Measurements from ENCODE around the gene NCAM1. TPM values are rescaled to one million over a fixed set of nuclear protein-coding genes. Genes with fewer than 3 reads are reported as not detected.
"Not testable (repeated sequence)": the region's sequence is repeated elsewhere in the genome, so short reads cannot be mapped to it uniquely, and the experiment has no call there.

Gene NCAM1
- total RNA-seq, 1 donor from 2014 or later, result 0.23 TPM

GRCh38 chr11:113021111-113021510 lies 59.9 kb downstream of the NCAM1 start:
- intact Hi-C loops (cut with micrococcal nuclease), result no loop called here

DNA sequence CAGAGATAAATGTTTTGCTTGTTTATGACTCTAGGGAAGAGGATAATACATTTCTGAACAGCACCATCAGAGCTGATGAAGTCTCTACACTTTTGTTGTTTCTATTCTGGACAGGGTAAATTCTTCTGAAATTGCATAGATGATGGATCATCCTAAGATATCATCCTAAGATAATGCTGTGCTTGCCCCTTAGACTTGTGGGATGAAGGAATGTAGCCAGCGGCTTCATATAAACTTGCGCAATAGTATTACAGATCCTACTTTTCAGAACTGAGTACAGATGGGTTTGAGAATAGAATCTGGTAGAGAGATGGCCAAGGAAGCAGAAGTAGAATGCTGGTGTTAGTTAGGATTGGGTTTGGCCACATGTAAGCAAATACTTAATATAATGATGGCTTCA lies 61.0 kb downstream of the NCAM1 start:
- intact Hi-C loops (cut with micrococcal nuclease), result no loop called here

DNA sequence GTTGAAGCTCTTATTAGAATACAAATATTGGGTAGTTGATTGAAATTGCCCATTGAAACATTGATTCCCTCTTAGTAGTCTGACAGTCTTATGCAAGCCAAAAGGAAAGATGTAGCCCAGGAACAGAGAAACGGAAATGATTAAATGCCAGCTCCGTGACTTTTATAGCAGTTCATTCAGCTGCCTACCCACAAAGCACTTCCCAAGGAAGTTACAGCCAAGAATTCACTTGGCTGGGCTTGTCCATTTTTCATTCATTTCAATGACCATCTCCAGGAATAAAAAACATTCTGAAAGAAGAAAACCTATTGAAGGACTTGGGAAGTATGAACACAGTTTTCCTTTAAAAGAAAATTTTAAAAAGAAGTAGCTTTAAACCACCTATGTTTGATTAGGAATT lies 62.0 kb downstream of the NCAM1 start:
- intact Hi-C loops (cut with micrococcal nuclease), result no loop called here

GRCh38 chr11:113023986-113024385 lies 62.8 kb downstream of the NCAM1 start:
- intact Hi-C loops (cut with micrococcal nuclease), result no loop called here

GRCh38 chr11:113026778-113027177 lies 65.6 kb downstream of the NCAM1 start:
- intact Hi-C loops (cut with micrococcal nuclease), result no loop called here

DNA sequence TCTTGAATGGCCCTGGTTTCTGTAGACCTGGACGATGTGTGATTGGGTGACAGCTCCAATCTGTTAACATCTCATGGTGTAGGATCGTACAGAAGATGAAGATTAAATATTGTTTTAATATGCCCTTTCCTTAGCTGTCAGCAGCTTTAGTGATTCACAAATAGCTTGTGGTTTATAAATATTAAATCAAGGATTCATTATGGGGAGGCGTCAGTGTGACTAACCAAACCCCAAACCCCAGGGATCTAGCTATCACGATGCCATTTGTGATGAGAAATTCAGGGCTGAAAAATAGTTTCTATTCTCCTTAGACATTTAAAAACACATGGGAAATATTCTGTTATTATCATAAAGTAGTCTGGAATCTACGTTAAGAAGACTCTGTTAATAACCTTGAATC lies 73.4 kb downstream of the NCAM1 start:
- intact Hi-C loops (cut with micrococcal nuclease), result no loop called here

- intact Hi-C loops (cut with micrococcal nuclease), result no loop called here
Measured at GRCh38 chr11:113035708-113036107, 74.5 kb downstream of the NCAM1 start.

GRCh38 chr11:113043698-113044097 lies 82.5 kb downstream of the NCAM1 start:
- intact Hi-C loops (cut with micrococcal nuclease), result no loop called here

GRCh38 chr11:113045146-113045545 lies 83.9 kb downstream of the NCAM1 start:
- intact Hi-C loops (cut with micrococcal nuclease), result no loop called here

- intact Hi-C loops (cut with micrococcal nuclease), result no loop called here
Measured at GRCh38 chr11:113046866-113047265, 85.6 kb downstream of the NCAM1 start.

- intact Hi-C loops (cut with micrococcal nuclease), result no loop called here
Measured at GRCh38 chr11:113048820-113049768, 87.9 kb downstream of the NCAM1 start.

DNA sequence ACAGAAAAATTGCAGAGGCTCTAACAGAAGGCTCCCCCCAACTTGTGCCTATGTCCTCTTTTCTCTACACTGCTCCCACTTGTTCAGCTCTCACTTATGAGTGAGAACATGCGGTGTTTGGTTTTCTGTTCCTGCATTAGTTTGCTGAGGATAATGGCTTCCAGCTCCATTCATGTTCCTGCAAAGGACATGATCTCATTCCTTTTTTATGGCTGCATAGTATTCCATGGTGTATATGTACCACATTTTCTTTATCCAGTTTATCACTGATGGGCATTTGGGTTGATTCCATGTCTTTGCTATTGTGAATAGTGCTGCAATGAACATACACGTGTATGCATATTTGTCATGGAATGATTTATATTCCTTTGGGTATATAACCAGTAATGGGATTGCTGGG lies 91.8 kb downstream of the NCAM1 start:
- intact Hi-C loops (cut with micrococcal nuclease), result not testable (repeated sequence)

DNA sequence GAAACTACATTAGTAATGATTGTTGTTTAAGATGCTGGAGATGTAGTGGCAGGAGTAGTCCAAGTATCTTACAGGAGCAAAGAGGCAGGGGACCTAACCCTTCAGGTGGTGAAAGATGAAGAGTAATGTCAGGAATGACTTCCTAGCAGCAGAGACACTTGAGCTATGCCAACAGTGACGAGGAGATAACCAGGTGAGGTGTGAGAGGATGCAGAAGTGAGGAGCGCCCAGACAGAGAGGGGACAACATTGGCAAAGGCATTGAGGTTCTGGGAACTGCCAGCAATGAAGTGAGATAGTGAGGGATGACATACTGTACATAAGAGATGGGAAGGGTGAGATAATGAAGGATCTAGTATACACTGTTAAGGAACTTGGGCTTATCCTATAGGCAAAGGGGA lies 95.8 kb downstream of the NCAM1 start:
- intact Hi-C loops (cut with micrococcal nuclease), result no loop called here

DNA sequence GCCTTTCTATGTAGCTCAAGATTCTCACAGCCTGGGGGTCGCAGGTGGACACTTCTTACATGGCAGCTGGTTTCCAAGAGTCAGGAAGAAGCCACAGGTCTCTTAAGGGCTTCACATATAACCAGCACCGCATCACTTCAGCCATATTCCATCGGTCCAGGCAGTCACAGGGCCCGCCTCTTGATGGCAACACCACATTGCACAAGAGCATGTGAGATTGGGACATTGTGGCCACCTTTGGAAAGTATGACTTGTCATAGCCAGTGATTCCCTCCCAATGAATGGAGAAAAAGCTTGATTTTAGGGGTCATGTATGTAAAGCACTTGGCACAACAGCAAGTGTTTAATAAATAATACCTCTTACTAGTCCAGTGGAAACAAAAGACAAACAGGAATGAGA lies 98.3 kb downstream of the NCAM1 start:
- intact Hi-C loops (cut with micrococcal nuclease), result no loop called here

DNA sequence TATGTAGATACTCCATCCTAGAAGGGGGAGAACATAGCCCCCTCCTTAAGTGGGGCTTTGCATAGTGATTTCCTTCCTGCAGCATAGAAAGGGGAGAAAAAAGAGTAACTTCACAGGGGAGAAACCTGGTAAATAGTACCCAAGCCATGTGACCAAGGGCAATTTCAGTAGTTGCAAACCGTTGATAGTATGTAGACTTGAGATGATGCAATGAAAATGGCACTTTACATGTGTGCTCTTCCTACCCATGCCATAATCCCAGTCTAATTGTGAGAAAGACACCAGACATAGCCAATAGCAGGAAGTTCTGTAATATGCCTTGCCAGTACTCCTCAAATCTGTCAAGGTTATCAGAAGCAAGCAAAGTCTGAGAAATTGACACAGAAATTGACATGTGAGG lies 104.1 kb downstream of the NCAM1 start:
- intact Hi-C loops (cut with micrococcal nuclease), result no loop called here

- intact Hi-C loops (cut with micrococcal nuclease), result no loop called here
Measured at GRCh38 chr11:113072237-113072858, 111.1 kb downstream of the NCAM1 start.

DNA sequence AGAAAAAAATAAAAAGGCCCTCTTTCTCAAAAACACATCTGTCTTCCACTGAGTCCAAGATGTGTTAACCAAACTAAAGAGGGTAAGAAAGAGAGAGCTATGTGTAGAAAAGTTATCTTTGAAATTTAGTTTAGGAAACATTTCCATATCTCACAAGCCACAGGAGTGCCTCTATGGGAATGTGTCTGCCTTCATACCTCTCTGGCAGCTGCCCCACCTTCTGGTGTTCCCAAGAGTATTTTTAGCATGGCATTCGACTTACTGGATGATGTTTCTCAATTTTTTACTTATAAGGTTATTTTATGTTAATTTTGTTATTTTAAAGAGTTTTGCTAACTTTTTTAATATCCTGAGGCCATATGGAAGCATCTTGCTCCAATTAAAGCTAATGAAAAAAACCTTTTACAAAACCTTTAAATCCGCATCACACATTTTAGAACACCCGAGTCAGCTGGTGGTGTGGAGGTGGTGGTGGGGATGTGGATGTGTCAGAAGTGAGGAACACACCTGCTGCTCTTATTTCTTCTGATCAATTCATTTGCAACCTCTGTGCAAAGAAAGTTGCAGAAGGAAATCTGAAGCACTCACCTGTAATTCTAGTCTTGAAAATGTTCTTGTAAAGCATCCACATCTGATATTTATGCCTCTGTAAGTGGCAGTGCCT lies 112.2 kb downstream of the NCAM1 start:
- intact Hi-C loops (cut with micrococcal nuclease), result no loop called here

GRCh38 chr11:113075586-113076095 lies 114.4 kb downstream of the NCAM1 start:
- intact Hi-C loops (cut with micrococcal nuclease), result no loop called here

GRCh38 chr11:113077379-113077778 lies 116.2 kb downstream of the NCAM1 start:
- intact Hi-C loops (cut with micrococcal nuclease), result no loop called here

- intact Hi-C loops (cut with micrococcal nuclease), result no loop called here
Measured at GRCh38 chr11:113082341-113082955, 121.2 kb downstream of the NCAM1 start.

DNA sequence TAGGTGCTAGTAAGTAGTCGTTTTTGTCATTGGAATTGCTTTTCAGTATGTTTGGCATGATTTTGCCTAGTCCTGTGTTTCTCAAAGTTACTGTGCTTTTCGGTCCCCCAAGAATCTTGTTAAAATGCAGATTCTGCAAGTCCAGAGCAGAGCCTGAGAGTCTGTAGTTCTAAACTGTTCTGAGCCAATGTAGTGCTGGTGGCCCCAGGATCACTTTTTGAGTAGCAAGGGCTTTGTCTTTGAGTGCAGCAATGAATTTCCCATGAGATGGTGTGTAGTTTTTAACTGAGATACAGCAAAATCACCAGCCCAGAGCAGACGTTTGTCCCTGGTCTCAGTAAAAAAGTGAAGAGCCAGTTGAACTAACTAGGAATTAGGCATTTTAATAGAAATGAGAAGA lies 122.4 kb downstream of the NCAM1 start:
- intact Hi-C loops (cut with micrococcal nuclease), result no loop called here

DNA sequence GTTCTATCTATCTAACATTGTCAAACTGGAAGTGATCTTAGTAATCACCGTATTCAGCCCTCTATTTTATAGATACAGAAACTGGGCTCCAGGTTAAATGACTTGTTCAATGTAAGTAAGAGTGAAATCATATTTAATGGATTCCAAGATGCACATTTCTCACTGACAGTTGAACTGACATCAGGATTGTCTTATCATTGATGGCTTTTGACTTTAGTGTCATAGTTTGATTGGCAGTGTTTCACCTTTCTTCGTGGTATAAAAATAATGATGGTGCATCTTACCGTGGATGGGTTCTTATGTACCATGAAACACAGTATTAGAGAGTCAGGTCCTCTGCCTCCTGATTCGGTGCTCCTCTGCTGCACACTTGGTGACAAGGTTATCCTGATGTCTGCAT lies 123.1 kb downstream of the NCAM1 start:
- intact Hi-C loops (cut with micrococcal nuclease), result no loop called here

Data from T-helper 2 cell treated with Interferon-gamma antibody and Interleukin-4, amounts not matched to agents 100 ng/mL and 5 ng/mL, for 36 hours (primary cell).